B cell (primary cell): ENCODE results near the gene TFF1. TPM values are rescaled to one million over a fixed set of nuclear protein-coding genes. Genes with fewer than 3 reads are reported as not detected.
A peak's percentile ranks its signal among the peaks of the same experiment; 100 is the strongest.

Experiments
- ATAC-seq: fragments of 200-7000 bp; cut with Tn5 transposase; one replicate; pipeline ENCODE4 v1.10.0; 2021; ENCODE audit warnings: low read depth, mild to moderate bottlenecking, moderate number of reproducible peaks, moderate library complexity
- CTCF ChIA-PET: fragments of 350-600 bp; sonication (Branson Sonifier 250); formaldehyde crosslinking; loops from one replicate; lab custom pipeline; 2021; ENCODE audit warnings: antibody characterized with exemption, inconsistent platforms; lab: Charles Lee
- POLR2A ChIA-PET: fragments of 350-600 bp; sonication (Branson Sonifier 250); formaldehyde crosslinking; loops from one replicate; lab custom pipeline; 2021; ENCODE audit warnings: antibody characterized with exemption; lab: Charles Lee
- DNase-seq: peaks from one replicate; pipeline ENCODE4 v3.0.0; 2013
- H2AFZ ChIP-seq: 2 replicates; pipeline ENCODE4 v1.6.1; 2012; ENCODE audit warnings: mild to moderate bottlenecking, low read depth, low read length; ENCODE audit not compliant: insufficient read depth, poor library complexity, severe bottlenecking
- H3K27ac ChIP-seq, 2 donors: 1 replicate in 1 of 2; 2 replicates in 1 of 2; pipeline ENCODE4 v1.5.1; 2012 to 2013; ENCODE audit warnings: low read length in 2 of 2, mild to moderate bottlenecking in 2 of 2, moderate library complexity in 1 of 2
- H3K27me3 ChIP-seq, 4 experiments: fragments of 200-600 bp in 1 of 4; sonication (generic) in 1 of 4; replicated peaks in 1 of 4; 1 replicate in 2 of 4; 2 replicates in 2 of 4; pipeline versions ENCODE4 v1.6.1 to v1.7.0; 2013 to 2016; ENCODE audit warnings: low read length in 3 of 4, mild to moderate bottlenecking in 2 of 4, mixed read lengths in 1 of 4, moderate library complexity in 1 of 4; ENCODE audit not compliant: insufficient read depth in 4 of 4, control insufficient read depth in 3 of 4; ENCODE audit errors: control extremely low read depth in 1 of 4
- H3K36me3 ChIP-seq, 2 experiments: replicated peaks in 1 of 2; 1 replicate in 1 of 2; 2 replicates in 1 of 2; pipeline versions ENCODE4 v1.6.1 to v1.7.1; 2013; ENCODE audit warnings: low read length in 1 of 2; ENCODE audit not compliant: insufficient read depth in 2 of 2, control insufficient read depth in 1 of 2; ENCODE audit errors: control extremely low read depth in 1 of 2, extremely low read depth in 1 of 2
- H3K4me1 ChIP-seq, 2 donors: fragments of 200-600 bp in 1 of 2; sonication (generic) in 1 of 2; 1 replicate in 1 of 2; 2 replicates in 1 of 2; pipeline versions ENCODE4 v1.5.1 to v1.6.1; 2013 to 2017; ENCODE audit warnings: low read length in 2 of 2; ENCODE audit not compliant: control insufficient read depth in 2 of 2, insufficient read depth in 2 of 2
- H3K4me2 ChIP-seq: replicated peaks from 2 replicates; pipeline ENCODE3; 2012; ENCODE audit warnings: mild to moderate bottlenecking, low read depth, low read length; ENCODE audit not compliant: poor library complexity, severe bottlenecking
- H3K4me3 ChIP-seq, 5 experiments: fragments of 200-600 bp in 1 of 5; sonication (generic) in 1 of 5; 1 replicate in 3 of 5; 2 replicates in 2 of 5; pipeline versions ENCODE4 v1.5.1 to v1.7.0; 2011 to 2016; ENCODE audit warnings: low read length in 4 of 5, mild to moderate bottlenecking in 4 of 5, low read depth in 2 of 5, control low read depth in 1 of 5, moderate library complexity in 1 of 5; ENCODE audit not compliant: insufficient read depth in 1 of 5; ENCODE audit errors: control extremely low read depth in 1 of 5, extremely low read depth in 1 of 5
- H3K79me2 ChIP-seq: fragments of 200-600 bp; sonication (generic); one replicate; pipeline ENCODE4 v1.6.0; 2016; ENCODE audit warnings: low read length; ENCODE audit not compliant: control insufficient read depth, insufficient read depth
- H3K9ac ChIP-seq: fragments of 200-600 bp; sonication (generic); 2 replicates; pipeline ENCODE4 v1.6.1; 2017; ENCODE audit warnings: mild to moderate bottlenecking, low read length, moderate library complexity
- H3K9me3 ChIP-seq, 3 donors: one replicate each; pipeline versions ENCODE4 v1.6.1 to v1.7.1; 2013; ENCODE audit warnings: low read length in 2 of 3; ENCODE audit not compliant: control insufficient read depth in 2 of 3, insufficient read depth in 1 of 3; ENCODE audit errors: control extremely low read depth in 1 of 3
- H4K20me1 ChIP-seq: 2 replicates; pipeline ENCODE4 v1.6.0; 2012; ENCODE audit warnings: mild to moderate bottlenecking, low read length; ENCODE audit not compliant: insufficient read depth, control insufficient read depth, poor library complexity, severe bottlenecking
- H3K27ac Mint-ChIP-seq: one replicate; pipeline ENCODE4 v1.8.0; 2021; ENCODE audit warnings: mixed read lengths
- H3K27me3 Mint-ChIP-seq: one replicate; pipeline ENCODE4 v1.8.0; 2021; ENCODE audit warnings: mixed read lengths
- H3K4me1 Mint-ChIP-seq: one replicate; pipeline ENCODE4 v1.8.0; 2021; ENCODE audit warnings: mixed read lengths
- H3K4me3 Mint-ChIP-seq: one replicate; pipeline ENCODE4 v1.8.0; 2021; ENCODE audit warnings: mixed read lengths
- H3K9me3 Mint-ChIP-seq: one replicate; pipeline ENCODE4 v1.8.0; 2022; ENCODE audit warnings: mixed read lengths; ENCODE audit not compliant: insufficient read depth
- CTCF ChIP-seq: fragments of 200-600 bp; IDR thresholded peaks from one replicate; pipeline ENCODE4 v1.8.0; 2022; ENCODE audit warnings: antibody characterized with exemption, mild to moderate bottlenecking
- EZH2 ChIP-seq: IDR thresholded peaks from 2 replicates; pipeline ENCODE4 v1.6.1; 2012; ENCODE audit warnings: borderline replicate concordance, low read depth, mild to moderate bottlenecking, moderate library complexity, low read length; ENCODE audit not compliant: insufficient read depth, poor library complexity, severe bottlenecking
- whole genome bisulfite sequencing: methylation state at CpG from one replicate; pipeline ENCODE4 v1.1.5; 2013; ENCODE audit warnings: missing lambda C conversion rate; ENCODE audit not compliant: insufficient coverage; 5-methylcytosine and 5-hydroxymethylcytosine counted together
- intact Hi-C: fragments of 100-400 bp; cut with micrococcal nuclease; formaldehyde crosslinking; loops from one replicate; pipeline ENCODE4 v1.10.0; 2022
- polyA minus RNA-seq: library from RNA; depleted of rRNA, polyadenylated mRNA; stranded (reverse); fragments of >200 nt; gene quantifications from 2 replicates; pipeline ENCODE4 v1.2.3, GENCODE V29; 2012
- polyA plus RNA-seq: library from polyadenylated mRNA; depleted of rRNA; stranded (reverse); fragments of >200 nt; gene quantifications from 2 replicates; pipeline ENCODE4 v1.2.3, GENCODE V29; 2012
- total RNA-seq, 2 donors: library from RNA; stranded (reverse); fragments of 120-200 nt in 1 of 2; gene quantifications; 1 replicate in 1 of 2; 2 replicates in 1 of 2; pipeline versions ENCODE4 v1.2.3 to v1.2.4, GENCODE V29; 2013 to 2022

Gene TFF1
- total RNA-seq (not detected in 2 replicates), polyA plus RNA-seq (not detected in 2 replicates), polyA minus RNA-seq (not detected in 2 replicates)
- total RNA-seq (2013), result not detected

DNA sequence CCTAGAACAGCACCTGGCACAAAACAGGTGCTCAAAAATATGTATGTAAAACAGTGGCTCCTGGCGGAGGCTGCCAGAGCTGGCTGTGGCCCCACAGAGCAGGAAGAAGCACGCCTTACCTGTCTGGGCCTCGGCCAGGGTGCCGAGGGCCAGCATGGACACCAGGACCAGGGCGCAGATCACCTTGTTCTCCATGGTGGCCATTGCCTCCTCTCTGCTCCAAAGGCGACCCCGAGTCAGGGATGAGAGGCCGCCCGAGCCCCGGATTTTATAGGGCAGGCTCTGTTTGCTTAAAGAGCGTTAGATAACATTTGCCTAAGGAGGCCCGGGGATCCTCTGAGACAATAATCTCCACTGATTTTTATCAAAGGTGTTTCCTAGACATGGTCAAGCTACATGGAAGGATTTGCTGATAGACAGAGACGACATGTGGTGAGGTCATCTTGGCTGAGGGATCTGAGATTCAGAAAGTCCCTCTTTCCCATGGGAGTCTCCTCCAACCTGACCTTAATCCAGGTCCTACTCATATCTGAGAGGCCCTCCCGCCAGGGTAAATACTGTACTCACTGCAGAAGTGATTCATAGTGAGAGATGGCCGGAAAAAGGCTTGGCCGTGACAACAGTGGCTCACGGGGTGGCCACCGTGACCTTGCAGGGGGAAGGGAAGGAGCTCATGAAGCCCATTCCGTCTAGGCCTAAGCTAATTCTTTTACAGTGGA is at the start of gene TFF1:
TSS of gene TFF1 (minus strand) at position 244 of the 719 bp plus-strand sequence. CDS start at position 204, 40 bp downstream.
- no peak within 1 kb of the TSS for H3K9ac ChIP-seq
- TF ChIP-seq CTCF, result no peak
- TF ChIP-seq EZH2, result no peak
- H2AFZ ChIP-seq, result no peak within 1 kb of the TSS
- H3K4me1 Mint-ChIP-seq, result no peaks in the 10 kb centered on the region
- H3K4me3 ChIP-seq, result no peak within 1 kb of the TSS
- peak within 1 kb of the TSS; percentile 20 for H3K27ac Mint-ChIP-seq
- WGBS, result 84% methylated on average over 18 of the region's 19 CpGs
- H3K27me3 ChIP-seq, result peaks cover 0 to 2% (median 1%) of the 10 kb centered on the region in 4 experiments
- no peaks in the 10 kb centered on the region for H3K9me3 ChIP-seq
- POLR2A ChIA-PET, result no interaction called here
- ATAC-seq (no peak), DNase-seq (no peak)
- no peaks in the 10 kb centered on the region for H3K79me2 ChIP-seq
- H3K27ac ChIP-seq, result no peak within 1 kb of the TSS
- no peaks in the 10 kb centered on the region for H3K9me3 Mint-ChIP-seq
- intact Hi-C loops, result no loop called here
- H3K4me3 Mint-ChIP-seq, result no peak within 1 kb of the TSS
- H3K27me3 Mint-ChIP-seq, result peaks cover 45% of the 10 kb centered on the region
- H3K36me3 ChIP-seq, result no peaks in the 10 kb centered on the region
- H4K20me1 ChIP-seq, result no peaks in the 10 kb centered on the region
- H3K4me2 ChIP-seq, result no peak within 1 kb of the TSS
- H3K4me1 ChIP-seq, result no peaks in the 10 kb centered on the region
- CTCF ChIA-PET, result interaction anchor here (0.7 to 1.3 kb wide), 2 partner anchors 37 to 170 kb away, joined by 3 to 4 read pairs; partner anchors contain the start of gene UBASH3A
